ENCODE measurements around the gene APLF.
"Not testable (repeated sequence)": the region's sequence is repeated elsewhere in the genome, so short reads cannot be mapped to it uniquely, and the experiment has no call there.

APLF gene

GRCh38 chr2:68529156-68529555 is 61.8 kb downstream of the APLF start:
- DNase-seq (ENCODE audit: low read depth in 2 of 2): not testable (repeated sequence)

GRCh38 chr2:68529651-68530050 is 62.3 kb downstream of the APLF start:
- not testable (repeated sequence) for DNase-seq (ENCODE audit: low read depth in 2 of 2)

- DNase-seq (ENCODE audit: low read depth in 2 of 2): no peak
Measured at GRCh38 chr2:68536000-68536399, 68.6 kb downstream of the APLF start.

- no peak for DNase-seq (ENCODE audit: low read depth in 2 of 2)
Measured at GRCh38 chr2:68537011-68537410, 69.6 kb downstream of the APLF start.

GRCh38 chr2:68537809-68538208 is 70.4 kb downstream of the APLF start:
- no peak for DNase-seq (ENCODE audit: low read depth in 2 of 2)

GRCh38 chr2:68544811-68545210 is 77.4 kb downstream of the APLF start:
- no peak for DNase-seq (ENCODE audit: low read depth in 2 of 2)

GRCh38 chr2:68548396-68548795 is 81.0 kb downstream of the APLF start:
- no peak for DNase-seq (ENCODE audit: low read depth in 2 of 2)

GRCh38 chr2:68553098-68553497 is 85.7 kb downstream of the APLF start:
- DNase-seq (ENCODE audit: low read depth in 2 of 2): no peak

- DNase-seq (ENCODE audit: low read depth in 2 of 2): not testable (repeated sequence)
Measured at GRCh38 chr2:68555425-68556206, 88.2 kb downstream of the APLF start.

GRCh38 chr2:68556381-68556780 is 89.0 kb downstream of the APLF start:
- DNase-seq (ENCODE audit: low read depth in 2 of 2): no peak

GRCh38 chr2:68558576-68558975 is 91.2 kb downstream of the APLF start:
- DNase-seq (ENCODE audit: low read depth in 2 of 2): no peak

GRCh38 chr2:68559692-68560091 is 92.3 kb downstream of the APLF start:
- no peak for DNase-seq (ENCODE audit: low read depth in 2 of 2)

- DNase-seq (ENCODE audit: low read depth in 2 of 2): no peak
Measured at GRCh38 chr2:68560545-68560944, 93.2 kb downstream of the APLF start.

GRCh38 chr2:68561372-68561771 is 94.0 kb downstream of the APLF start:
- no peak for DNase-seq (ENCODE audit: low read depth in 2 of 2)

GRCh38 chr2:68562934-68563333 is 95.5 kb downstream of the APLF start:
- no peak for DNase-seq (ENCODE audit: low read depth in 2 of 2)

- DNase-seq (ENCODE audit: low read depth in 2 of 2): no peak
Measured at GRCh38 chr2:68564426-68564825, 97.0 kb downstream of the APLF start.

- DNase-seq (ENCODE audit: low read depth in 2 of 2): no peak
Measured at GRCh38 chr2:68565273-68565672, 97.9 kb downstream of the APLF start.

- DNase-seq (ENCODE audit: low read depth in 2 of 2): no peak
Measured at GRCh38 chr2:68565858-68566257, 98.5 kb downstream of the APLF start.

GRCh38 chr2:68566362-68566761 is 99.0 kb downstream of the APLF start:
- DNase-seq (ENCODE audit: low read depth in 2 of 2): no peak

GRCh38 chr2:68568116-68568515 is 100.7 kb downstream of the APLF start:
- DNase-seq (ENCODE audit: low read depth in 2 of 2): no peak

GRCh38 chr2:68569604-68570003 is 102.2 kb downstream of the APLF start:
- no peak for DNase-seq (ENCODE audit: low read depth in 2 of 2)

- not testable (repeated sequence) for DNase-seq (ENCODE audit: low read depth in 2 of 2)
Measured at GRCh38 chr2:68570434-68570833, 103.0 kb downstream of the APLF start.

- DNase-seq (ENCODE audit: low read depth in 2 of 2): no peak
Measured at GRCh38 chr2:68574202-68574791, 106.9 kb downstream of the APLF start.

GRCh38 chr2:68577183-68577582 is 109.8 kb downstream of the APLF start:
- no peak for DNase-seq (ENCODE audit: low read depth in 2 of 2)

All from stimulated activated CD4-positive, alpha-beta T cell treated with anti-CD3 and anti-CD28 coated beads, Interleukin-12 subunit alpha, Interleukin-12 subunit beta, amount 100 ng/mL, for 24 hours (primary cell).